ENCODE measurements around the gene KAZN.

Gene KAZN

DNA sequence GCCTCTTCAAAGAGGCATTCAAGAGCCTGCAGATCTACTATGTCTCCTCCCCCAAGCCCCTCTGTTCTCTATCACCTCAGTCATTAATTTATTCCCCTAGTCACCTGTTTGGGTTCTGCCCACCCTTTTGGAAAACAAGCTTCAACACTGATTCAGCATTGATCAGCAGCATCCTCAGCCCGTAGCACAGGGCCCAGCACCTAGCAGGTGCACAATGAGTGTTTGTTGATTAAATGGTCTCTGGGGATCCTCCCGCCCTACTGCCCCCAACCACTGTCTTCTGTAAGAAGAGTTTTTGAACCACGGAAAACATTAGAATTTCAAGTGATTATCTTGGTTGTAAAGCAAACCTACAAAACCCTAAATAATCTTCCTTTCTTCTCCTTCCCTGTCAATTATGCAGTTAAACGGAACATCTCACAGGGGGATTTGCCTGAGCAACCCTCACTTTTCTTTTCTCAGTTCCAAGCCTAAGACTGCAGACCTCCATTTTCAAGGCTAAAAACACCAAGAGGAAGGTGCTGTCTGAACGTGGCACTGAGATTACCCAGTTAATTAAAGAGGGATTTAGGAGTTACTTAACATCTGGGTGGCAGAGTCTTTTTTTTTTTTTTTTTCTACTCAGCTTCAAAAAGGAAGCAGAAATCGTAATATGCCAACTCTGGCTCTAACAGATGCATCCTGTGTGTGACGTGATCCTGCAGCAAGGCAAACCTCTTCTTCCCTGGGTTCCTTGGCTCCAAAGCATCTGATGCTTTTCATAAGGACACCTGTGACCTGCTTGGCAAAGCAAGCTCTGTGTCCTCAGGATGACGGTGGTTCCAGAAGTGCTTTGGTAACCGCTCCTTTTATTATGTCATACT lies 163.0 kb downstream of the KAZN start:
- no peaks in the 10 kb centered on the region for H3K36me3 ChIP-seq (ENCODE audit: insufficient read depth, low read length)
- no peak overlapping the region for H3K4me3 ChIP-seq (ENCODE audit: low read length, poor library complexity, severe bottlenecking)
- no peaks in the 10 kb centered on the region for H3K9me2 ChIP-seq (replicated peaks; ENCODE audit: low read depth, low read length)
- no peaks in the 10 kb centered on the region for H3F3A ChIP-seq (ENCODE audit: low read depth)
- no peaks in the 10 kb centered on the region for H4K20me1 ChIP-seq (ENCODE audit: insufficient read depth, low read length, poor library complexity, severe bottlenecking)
- H2AFZ ChIP-seq (ENCODE audit: low read length) = no peak overlapping the region
- no peak overlapping the region for H3K4me2 ChIP-seq (ENCODE audit: low read depth, low read length, poor library complexity, severe bottlenecking)
- H3K9me3 ChIP-seq (ENCODE audit: insufficient read depth, low read depth, low read length) = no peaks in the 10 kb centered on the region
- H3K9ac ChIP-seq (ENCODE audit: low read depth, low read length, poor library complexity, severe bottlenecking) = no peak overlapping the region
- peaks cover 7% of the 10 kb centered on the region for H3K4me1 ChIP-seq (ENCODE audit: insufficient read depth, low read length, poor library complexity, severe bottlenecking)
- H3K79me2 ChIP-seq (ENCODE audit: insufficient read depth, low read length) = no peaks in the 10 kb centered on the region
- TF ChIP-seq, protein P1, sequence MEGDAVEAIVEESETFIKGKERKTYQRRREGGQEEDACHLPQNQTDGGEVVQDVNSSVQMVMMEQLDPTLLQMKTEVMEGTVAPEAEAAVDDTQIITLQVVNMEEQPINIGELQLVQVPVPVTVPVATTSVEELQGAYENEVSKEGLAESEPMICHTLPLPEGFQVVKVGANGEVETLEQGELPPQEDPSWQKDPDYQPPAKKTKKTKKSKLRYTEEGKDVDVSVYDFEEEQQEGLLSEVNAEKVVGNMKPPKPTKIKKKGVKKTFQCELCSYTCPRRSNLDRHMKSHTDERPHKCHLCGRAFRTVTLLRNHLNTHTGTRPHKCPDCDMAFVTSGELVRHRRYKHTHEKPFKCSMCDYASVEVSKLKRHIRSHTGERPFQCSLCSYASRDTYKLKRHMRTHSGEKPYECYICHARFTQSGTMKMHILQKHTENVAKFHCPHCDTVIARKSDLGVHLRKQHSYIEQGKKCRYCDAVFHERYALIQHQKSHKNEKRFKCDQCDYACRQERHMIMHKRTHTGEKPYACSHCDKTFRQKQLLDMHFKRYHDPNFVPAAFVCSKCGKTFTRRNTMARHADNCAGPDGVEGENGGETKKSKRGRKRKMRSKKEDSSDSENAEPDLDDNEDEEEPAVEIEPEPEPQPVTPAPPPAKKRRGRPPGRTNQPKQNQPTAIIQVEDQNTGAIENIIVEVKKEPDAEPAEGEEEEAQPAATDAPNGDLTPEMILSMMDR (conservative IDR thresholded peaks at IDR 0.05; ENCODE audit: low read length) = no peak
- TF ChIP-seq EZH2phosphoT487 (IDR thresholded peaks at IDR 0.05; ENCODE audit: borderline replicate concordance) = no peak
- H3K27me3 ChIP-seq (ENCODE audit: insufficient read depth, low read length, poor library complexity, severe bottlenecking) = no peaks in the 10 kb centered on the region

DNA sequence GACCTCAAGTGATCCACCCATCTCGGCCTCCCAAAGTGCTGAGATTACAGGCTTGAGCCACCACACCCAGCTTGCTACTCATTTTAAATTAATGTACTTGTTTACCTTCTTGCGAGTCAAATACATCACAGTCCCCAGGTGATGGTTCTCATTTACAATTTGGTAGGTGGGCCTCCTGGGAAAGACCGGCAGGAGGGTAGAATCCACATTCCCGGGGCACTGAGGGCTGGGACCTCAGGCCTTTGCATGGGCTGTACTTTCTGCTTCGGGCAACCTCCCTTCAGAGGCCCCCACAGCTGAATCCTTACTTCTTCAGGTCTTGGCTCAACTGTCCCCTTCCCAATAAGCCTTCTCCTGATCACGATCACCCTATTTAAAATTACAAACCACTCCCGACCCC lies 165.5 kb downstream of the KAZN start:
- no peak for TF ChIP-seq EZH2phosphoT487 (IDR thresholded peaks at IDR 0.05; ENCODE audit: borderline replicate concordance)
- TF ChIP-seq, protein P1 (conservative IDR thresholded peaks at IDR 0.05; ENCODE audit: low read length) = no peak
- Histone ChIP-seq H2AFZ (ENCODE audit: low read length) (no peak overlapping the region), H3K79me2 (ENCODE audit: insufficient read depth, low read length) (no peaks in the 10 kb centered on the region), H3K4me1 (ENCODE audit: insufficient read depth, low read length, poor library complexity, severe bottlenecking) (peaks cover 7% of the 10 kb centered on the region), H3K36me3 (ENCODE audit: insufficient read depth, low read length) (no peaks in the 10 kb centered on the region), H4K20me1 (ENCODE audit: insufficient read depth, low read length, poor library complexity, severe bottlenecking) (no peaks in the 10 kb centered on the region), H3K9me3 (ENCODE audit: insufficient read depth, low read depth, low read length) (no peaks in the 10 kb centered on the region), H3K4me3 (ENCODE audit: low read length, poor library complexity, severe bottlenecking) (no peak overlapping the region), H3K9me2 (replicated peaks; ENCODE audit: low read depth, low read length) (no peaks in the 10 kb centered on the region), H3K9ac (ENCODE audit: low read depth, low read length, poor library complexity, severe bottlenecking) (no peak overlapping the region), H3K4me2 (ENCODE audit: low read depth, low read length, poor library complexity, severe bottlenecking) (no peak overlapping the region), H3F3A (ENCODE audit: low read depth) (no peaks in the 10 kb centered on the region), H3K27me3 (ENCODE audit: insufficient read depth, low read length, poor library complexity, severe bottlenecking) (no peaks in the 10 kb centered on the region)

GRCh38 chr1:14765773-14766172 lies 167.3 kb downstream of the KAZN start:
- no peak overlapping the region for H3K4me2 ChIP-seq (ENCODE audit: low read depth, low read length, poor library complexity, severe bottlenecking)

More at GRCh38 chr1:14765773-14766172, 167.3 kb downstream of the KAZN start:
- H3K79me2 ChIP-seq (ENCODE audit: insufficient read depth, low read length) = no peaks in the 10 kb centered on the region
- no peaks in the 10 kb centered on the region for H4K20me1 ChIP-seq (ENCODE audit: insufficient read depth, low read length, poor library complexity, severe bottlenecking)
- H3K9ac ChIP-seq (ENCODE audit: low read depth, low read length, poor library complexity, severe bottlenecking) = no peak overlapping the region
- no peak overlapping the region for H3K4me3 ChIP-seq (ENCODE audit: low read length, poor library complexity, severe bottlenecking)
- H3F3A ChIP-seq (ENCODE audit: low read depth) = no peaks in the 10 kb centered on the region
- H3K36me3 ChIP-seq (ENCODE audit: insufficient read depth, low read length) = no peaks in the 10 kb centered on the region
- H3K9me2 ChIP-seq (replicated peaks; ENCODE audit: low read depth, low read length) = no peaks in the 10 kb centered on the region
- no peaks in the 10 kb centered on the region for H3K9me3 ChIP-seq (ENCODE audit: insufficient read depth, low read depth, low read length)
- no peak overlapping the region for H2AFZ ChIP-seq (ENCODE audit: low read length)
- no peaks in the 10 kb centered on the region for H3K27me3 ChIP-seq (ENCODE audit: insufficient read depth, low read length, poor library complexity, severe bottlenecking)
- TF ChIP-seq, protein P1 (conservative IDR thresholded peaks at IDR 0.05; ENCODE audit: low read length) = no peak
- TF ChIP-seq EZH2phosphoT487 (IDR thresholded peaks at IDR 0.05; ENCODE audit: borderline replicate concordance) = no peak
- H3K4me1 ChIP-seq (ENCODE audit: insufficient read depth, low read length, poor library complexity, severe bottlenecking) = peaks cover 7% of the 10 kb centered on the region
